LHCN-M2 (cell line): ENCODE data around the gene CHST15. TPM values are rescaled to one million over a fixed set of nuclear protein-coding genes. Genes with fewer than 3 reads are reported as not detected.

ENCODE experiments used
- DNase-seq: peaks from one replicate; pipeline ENCODE4 v3.0.0-alpha.2; 2012; ENCODE audit warnings: low read depth
- total RNA-seq: library from RNA; depleted of rRNA; stranded (reverse); fragments of >200 nt; gene quantifications from 2 replicates; pipeline ENCODE4 v1.2.3, GENCODE V29; 2014

CHST15 gene
- total RNA-seq, 1 experiment from 2014 or later: 40.2 TPM

GRCh38 chr10:124032087-124032935 is 61.1 kb downstream of the CHST15 start:
- DNase-seq: no peak

- no peak for DNase-seq
These were observed 62.8 kb downstream of the CHST15 start for GRCh38 chr10:124030492-124031110.

- DNase-seq: no peak
These were observed 63.3 kb downstream of the CHST15 start for GRCh38 chr10:124030061-124030460.

GRCh38 chr10:124029559-124029958 is 63.8 kb downstream of the CHST15 start:
- DNase-seq: no peak

- no peak for DNase-seq
These were observed 64.5 kb downstream of the CHST15 start for GRCh38 chr10:124028700-124029480.

- DNase-seq: no peak
These were observed 65.7 kb downstream of the CHST15 start for GRCh38 chr10:124027651-124028050.

- no peak for DNase-seq
These were observed 66.3 kb downstream of the CHST15 start for GRCh38 chr10:124027031-124027611.

GRCh38 chr10:124026589-124026939 is 66.8 kb downstream of the CHST15 start:
- DNase-seq: no peak

- no peak for DNase-seq
These were observed 67.5 kb downstream of the CHST15 start for GRCh38 chr10:124025660-124026588.

- no peak for DNase-seq
These were observed 68.2 kb downstream of the CHST15 start for GRCh38 chr10:124025152-124025551.

- no peak for DNase-seq
These were observed 71.3 kb downstream of the CHST15 start for GRCh38 chr10:124022066-124022465.

- DNase-seq: no peak
These were observed 72.2 kb downstream of the CHST15 start for GRCh38 chr10:124020981-124021815.

- DNase-seq: no peak
These were observed 73.3 kb downstream of the CHST15 start for GRCh38 chr10:124019886-124020797.

- no peak for DNase-seq
These were observed 74.4 kb downstream of the CHST15 start for GRCh38 chr10:124018886-124019525.

- no peak for DNase-seq
These were observed 75.7 kb downstream of the CHST15 start for GRCh38 chr10:124017729-124018128.

- DNase-seq: no peak
These were observed 76.5 kb downstream of the CHST15 start for GRCh38 chr10:124016804-124017375.

- no peak for DNase-seq
These were observed 77.4 kb downstream of the CHST15 start for GRCh38 chr10:124015991-124016390.
